Urinary bladder (tissue), 4 donors: ENCODE data around the gene MKS1. TPM values are rescaled to one million over a fixed set of nuclear protein-coding genes. Genes with fewer than 3 reads are reported as not detected.

Experiments
- DNase-seq: peaks from one replicate; pipeline ENCODE4 v3.0.0-alpha.2; 2015; ENCODE audit errors: extremely low spot score
- H3K27ac ChIP-seq: one replicate; pipeline ENCODE4 v1.5.1; 2013; ENCODE audit warnings: low read depth, mild to moderate bottlenecking, moderate library complexity
- H3K36me3 ChIP-seq: one replicate; pipeline ENCODE4 v1.6.1; 2013; ENCODE audit warnings: mild to moderate bottlenecking, moderate library complexity; ENCODE audit not compliant: insufficient read depth
- H3K4me1 ChIP-seq: one replicate; pipeline ENCODE4 v1.6.1; 2013; ENCODE audit warnings: mild to moderate bottlenecking, moderate library complexity; ENCODE audit not compliant: insufficient read depth
- H3K4me3 ChIP-seq: one replicate; pipeline ENCODE4 v1.5.1; 2013; ENCODE audit warnings: low read depth, low read length
- WGBS: extraction: QIAGEN DNeasy Blood & Tissue Kit; methylation state at CpG from one replicate; pipeline ENCODE4 v1.1.7; 2013; 5-methylcytosine and 5-hydroxymethylcytosine counted together
- polyA plus RNA-seq: library from polyadenylated mRNA; stranded (reverse); fragments of 200-250 nt; gene quantifications from one replicate; pipeline ENCODE4 v1.2.3, GENCODE V29; 2013
- total RNA-seq: library from RNA; depleted of rRNA; stranded (reverse); fragments of >200 nt; gene quantifications from one replicate; pipeline ENCODE4 v1.2.3, GENCODE V29; 2014
- donor health status: healthy with polysubstance abuse.
- donor health status: healthy.

Gene MKS1
- total and polyA plus RNA-seq, 2 donors: 11.6 to 14.0 TPM

GRCh38 chr17:58204796-58205195 is 14.3 kb downstream of the MKS1 start:
- H3K4me1 ChIP-seq: no peaks in the 10 kb centered on the region
- no peak overlapping the region for H3K27ac ChIP-seq
- DNase-seq: no peak
- WGBS: 81% methylated on average over 5 of the region's 5 CpGs
- H3K4me3 ChIP-seq: no peak overlapping the region
- no peaks in the 10 kb centered on the region for H3K36me3 ChIP-seq

GRCh38 chr17:58202859-58203258 is 16.2 kb downstream of the MKS1 start:
- no peaks in the 10 kb centered on the region for H3K4me1 ChIP-seq
- WGBS: 72% methylated on average over 7 of the region's 7 CpGs
- no peaks in the 10 kb centered on the region for H3K36me3 ChIP-seq

GRCh38 chr17:58200024-58200633 is 18.9 kb downstream of the MKS1 start:
- no peaks in the 10 kb centered on the region for H3K4me1 ChIP-seq
- WGBS: 43% methylated on average over 14 of the region's 14 CpGs
- no peak for DNase-seq
- H3K36me3 ChIP-seq: no peaks in the 10 kb centered on the region
- no peak overlapping the region for H3K27ac ChIP-seq
- no peak overlapping the region for H3K4me3 ChIP-seq

More at GRCh38 chr17:58202859-58203258, 16.2 kb downstream of the MKS1 start:
- DNase-seq: no peak
- Histone ChIP-seq H3K27ac (no peak overlapping the region), H3K4me3 (no peak overlapping the region)

- WGBS: 85% methylated on average over 7 of the region's 7 CpGs
- H3K36me3 ChIP-seq: no peaks in the 10 kb centered on the region
- H3K4me1 ChIP-seq: no peaks in the 10 kb centered on the region
- no peak for DNase-seq
- H3K27ac ChIP-seq: no peak overlapping the region
- H3K4me3 ChIP-seq: no peak overlapping the region
Measured at GRCh38 chr17:58196610-58197009, 22.4 kb downstream of the MKS1 start.

- no peaks in the 10 kb centered on the region for H3K36me3 ChIP-seq
- H3K4me1 ChIP-seq: no peaks in the 10 kb centered on the region
- H3K27ac ChIP-seq: no peak overlapping the region
- no peak overlapping the region for H3K4me3 ChIP-seq
- 74% methylated on average over 5 of the region's 5 CpGs for WGBS
- no peak for DNase-seq
Measured at GRCh38 chr17:58195518-58196123, 23.4 kb downstream of the MKS1 start.

- H3K27ac ChIP-seq: no peak overlapping the region
- no peak for DNase-seq
- H3K4me3 ChIP-seq: no peak overlapping the region
- no peaks in the 10 kb centered on the region for H3K4me1 ChIP-seq
- no peaks in the 10 kb centered on the region for H3K36me3 ChIP-seq
- WGBS: 75% methylated on average over 18 of the region's 18 CpGs
Measured at GRCh38 chr17:58193641-58194255, 25.3 kb downstream of the MKS1 start.

- WGBS: 18% methylated on average over 6 of the region's 6 CpGs
- H3K36me3 ChIP-seq: no peaks in the 10 kb centered on the region
- no peak for DNase-seq
- H3K27ac ChIP-seq: no peak within 1 kb of the TSS
- H3K4me1 ChIP-seq: no peaks in the 10 kb centered on the region
- H3K4me3 ChIP-seq: no peak within 1 kb of the TSS
Measured at GRCh38 chr17:58192612-58193011, 26.4 kb downstream of the MKS1 start, which contains the start of gene EPX. EPX (plus strand) TSS chr17:58192726; CDS start chr17:58192847, 121 bp downstream.

- Histone ChIP-seq H3K27ac (no peak overlapping the region), H3K4me3 (no peak overlapping the region), H3K36me3 (no peaks in the 10 kb centered on the region), H3K4me1 (no peaks in the 10 kb centered on the region)
- no peak for DNase-seq
- 28% methylated on average over 14 of the region's 14 CpGs for WGBS
Measured at GRCh38 chr17:58191241-58191896, 27.7 kb downstream of the MKS1 start.

GRCh38 chr17:58189436-58190146 is 29.5 kb downstream of the MKS1 start:
- no peak for DNase-seq
- no peak overlapping the region for H3K27ac ChIP-seq
- no peak overlapping the region for H3K4me3 ChIP-seq
- no peaks in the 10 kb centered on the region for H3K36me3 ChIP-seq
- 53% methylated on average over 11 of the region's 11 CpGs for WGBS
- H3K4me1 ChIP-seq: no peaks in the 10 kb centered on the region

- no peak overlapping the region for H3K4me3 ChIP-seq
- no peaks in the 10 kb centered on the region for H3K4me1 ChIP-seq
- WGBS: 31% methylated on average over 7 of the region's 7 CpGs
- DNase-seq: no peak
- no peaks in the 10 kb centered on the region for H3K36me3 ChIP-seq
- H3K27ac ChIP-seq: no peak overlapping the region
Measured at GRCh38 chr17:58187675-58188074, 31.4 kb downstream of the MKS1 start.

- H3K36me3 ChIP-seq: no peaks in the 10 kb centered on the region
- H3K4me3 ChIP-seq: no peak overlapping the region
- DNase-seq: no peak
- no peaks in the 10 kb centered on the region for H3K4me1 ChIP-seq
- H3K27ac ChIP-seq: no peak overlapping the region
- 87% methylated on average over 6 of the region's 6 CpGs for WGBS
Measured at GRCh38 chr17:58187063-58187462, 32.0 kb downstream of the MKS1 start.

- WGBS: 88% methylated on average over 4 of the region's 4 CpGs
- no peak for DNase-seq
- Histone ChIP-seq H3K36me3 (no peaks in the 10 kb centered on the region), H3K4me3 (no peak overlapping the region), H3K4me1 (no peaks in the 10 kb centered on the region), H3K27ac (no peak overlapping the region)
Measured at GRCh38 chr17:58186591-58186990, 32.5 kb downstream of the MKS1 start.

GRCh38 chr17:58184986-58185761 is 33.9 kb downstream of the MKS1 start:
- Histone ChIP-seq H3K4me1 (no peaks in the 10 kb centered on the region), H3K4me3 (no peak overlapping the region), H3K36me3 (no peaks in the 10 kb centered on the region), H3K27ac (no peak overlapping the region)
- DNase-seq: no peak
- 71% methylated on average over 8 of the region's 8 CpGs for WGBS
